SW480 (cell line): ENCODE measurements around the gene E2F8.

Source experiments
- DNase-seq: peaks from one replicate; pipeline ENCODE4 v3.0.0-alpha.2; 2016; ENCODE audit warnings: low spot score

Gene E2F8

GRCh38 chr11:19187114-19187832, 53.5 kb downstream of the E2F8 start:
- DNase-seq = no peak

- DNase-seq = no peak
Measured at GRCh38 chr11:19185516-19186052, 55.2 kb downstream of the E2F8 start.

GRCh38 chr11:19185036-19185435, 55.7 kb downstream of the E2F8 start:
- DNase-seq = no peak

GRCh38 chr11:19183646-19184045, 57.1 kb downstream of the E2F8 start:
- no peak for DNase-seq

- no peak for DNase-seq
Measured at GRCh38 chr11:19181531-19182261, 59.0 kb downstream of the E2F8 start.

- DNase-seq = no peak
Measured at GRCh38 chr11:19176629-19177186, 64.0 kb downstream of the E2F8 start.
